ENCODE measurements around the gene KLHL17.

KLHL17 gene

GRCh38 chr1:978069-978834, 17.9 kb downstream of the KLHL17 start:
- in situ Hi-C loops (cut with HindIII; ENCODE audit: low sequenced_read_pairs) = no loop called here
- no peak for DNase-seq (ENCODE audit: low read depth, low spot score)
- H3K4me3 ChIP-seq (ENCODE audit: low read depth, low read length) = no peak overlapping the region
- TF ChIP-seq CTCF (IDR thresholded peaks at IDR 0.05; ENCODE audit: low read depth, low read length) = no peak

GRCh38 chr1:978835-979743, 18.7 kb downstream of the KLHL17 start:
- in situ Hi-C loops (cut with HindIII; ENCODE audit: low sequenced_read_pairs) = no loop called here
- DNase-seq (ENCODE audit: low read depth, low spot score) = no peak

GRCh38 chr1:979744-980072, 19.3 kb downstream of the KLHL17 start:
- DNase-seq (ENCODE audit: low read depth, low spot score) = no peak
- TF ChIP-seq CTCF (IDR thresholded peaks at IDR 0.05; ENCODE audit: low read depth, low read length) = no peak
- H3K4me3 ChIP-seq (ENCODE audit: low read depth, low read length) = no peak overlapping the region
- in situ Hi-C loops (cut with HindIII; ENCODE audit: low sequenced_read_pairs) = no loop called here

More at GRCh38 chr1:978835-979743, 18.7 kb downstream of the KLHL17 start:
- no peak overlapping the region for H3K4me3 ChIP-seq (ENCODE audit: low read depth, low read length)
- no peak for TF ChIP-seq CTCF (IDR thresholded peaks at IDR 0.05; ENCODE audit: low read depth, low read length)

- in situ Hi-C loops (cut with HindIII; ENCODE audit: low sequenced_read_pairs) = no loop called here
These were observed 19.8 kb downstream of the KLHL17 start for GRCh38 chr1:980137-980571.

GRCh38 chr1:980602-981395, 20.4 kb downstream of the KLHL17 start:
- TF ChIP-seq CTCF (IDR thresholded peaks at IDR 0.05; ENCODE audit: low read depth, low read length) = no peak
- in situ Hi-C loops (cut with HindIII; ENCODE audit: low sequenced_read_pairs) = no loop called here
- DNase-seq (ENCODE audit: low read depth, low spot score) = no peak
- no peak overlapping the region for H3K4me3 ChIP-seq (ENCODE audit: low read depth, low read length)

More at GRCh38 chr1:980137-980571, 19.8 kb downstream of the KLHL17 start:
- no peak overlapping the region for H3K4me3 ChIP-seq (ENCODE audit: low read depth, low read length)
- DNase-seq (ENCODE audit: low read depth, low spot score) = no peak
- TF ChIP-seq CTCF (IDR thresholded peaks at IDR 0.05; ENCODE audit: low read depth, low read length) = no peak

- DNase-seq (ENCODE audit: low read depth, low spot score) = no peak
- in situ Hi-C loops (cut with HindIII; ENCODE audit: low sequenced_read_pairs) = no loop called here
- TF ChIP-seq CTCF (IDR thresholded peaks at IDR 0.05; ENCODE audit: low read depth, low read length) = no peak
- H3K4me3 ChIP-seq (ENCODE audit: low read depth, low read length) = no peak overlapping the region
These were observed 21.1 kb downstream of the KLHL17 start for GRCh38 chr1:981491-981954.

All from astrocyte of the spinal cord (primary cell).